Right lobe of liver (tissue), 4 donors: ENCODE measurements around the gene YIF1B.

Experiments
- CTCF ChIP-seq, 4 donors: fragments of 200-600 bp in 3 of 4; fragments of 450-650 bp in 1 of 4; IDR thresholded peaks; one replicate each; pipeline versions ENCODE4 v1.5.1 to v1.8.0; 2016 to 2022; ENCODE audit warnings: antibody characterized with exemption in 4 of 4, mild to moderate bottlenecking in 2 of 4
- POLR2A ChIP-seq: fragments of 450-650 bp; IDR thresholded peaks from one replicate; pipeline ENCODE4 v1.6.1; 2017; ENCODE audit warnings: antibody characterized with exemption, mild to moderate bottlenecking
- donor health status: DM: no; HTN: no; CAD: no.
- donor health status: DM: no; HTN: no; CAD: no.
- donor health status: DM: no; HTN: yes; CAD: no.

GRCh38 chr19:38289955-38290354 lies 25.8 kb downstream of the YIF1B start:
- TF ChIP-seq POLR2A (no peak), CTCF (IDR thresholded peaks at IDR 0.05) (no peak)
